ENCODE measurements around the gene FOXI1.

FOXI1 gene

GRCh38 chr5:170132269-170132975, 26.7 kb downstream of the FOXI1 start:
- Histone ChIP-seq H3K36me3 (ENCODE audit: control insufficient read depth in 2 of 2, insufficient read depth in 1 of 2, low read length in 2 of 2) (no peaks in the 10 kb centered on the region), H3K4me3 (ENCODE audit: low read depth, low read length) (no peak overlapping the region), H3K27ac (ENCODE audit: extremely low read depth, low read depth, low read length) (no peak overlapping the region), H3K4me1 (ENCODE audit: control insufficient read depth, insufficient read depth, low read length) (no peaks in the 10 kb centered on the region), H3K9me3 (ENCODE audit: control insufficient read depth, insufficient read depth, low read depth, low read length) (no peaks in the 10 kb centered on the region; the same call in 1 of the 2 replicates)
- ChIA-PET POLR2A (no interaction called here), CTCF (interaction anchor here (0.5 to 1.4 kb wide), 4 partner anchors 9 to 94 kb away, joined by 3 to 4 read pairs (median 4); no protein-coding TSS in a partner anchor)
- TF ChIP-seq ZNF501 (tag by site-specific recombination; IDR thresholded peaks at IDR 0.05) (no peak), ZNF785 (tag by site-specific recombination; IDR thresholded peaks at IDR 0.05) (no peak), REPIN1 (tag by site-specific recombination; IDR thresholded peaks at IDR 0.05; ENCODE audit: low read depth) (no peak), ZNF830 (tag by site-specific recombination; IDR thresholded peaks at IDR 0.05; ENCODE audit: low read depth) (no peak), FEZF1 (tag by site-specific recombination; IDR thresholded peaks at IDR 0.05) (no peak), ZNF114 (tag by site-specific recombination; IDR thresholded peaks at IDR 0.05) (no peak), ZNF18 (tag by site-specific recombination; IDR thresholded peaks at IDR 0.05) (no peak), ZNF792 (tag by site-specific recombination; IDR thresholded peaks at IDR 0.05) (no peak), EGR2 (tag by site-specific recombination; IDR thresholded peaks at IDR 0.05; ENCODE audit: low read depth) (no peak), ZNF701 (tag by site-specific recombination; IDR thresholded peaks at IDR 0.05) (no peak), HOXA7 (CRISPR knock-in tag; IDR thresholded peaks at IDR 0.05; ENCODE audit: borderline replicate concordance) (no peak)

GRCh38 chr5:170132976-170133448, 27.3 kb downstream of the FOXI1 start:
- no peaks in the 10 kb centered on the region for H3K9me3 ChIP-seq (ENCODE audit: control insufficient read depth, insufficient read depth, low read depth, low read length)
- H3K36me3 ChIP-seq (ENCODE audit: control insufficient read depth in 2 of 2, insufficient read depth in 1 of 2, low read length in 2 of 2): no peaks in the 10 kb centered on the region
- CTCF ChIA-PET: interaction anchor here (0.5 to 1.2 kb wide), 2 partner anchors 10 to 93 kb away, joined by 3 to 4 read pairs; no protein-coding TSS in a partner anchor
- H3K4me1 ChIP-seq (ENCODE audit: control insufficient read depth, insufficient read depth, low read length): no peaks in the 10 kb centered on the region
- no peak for TF ChIP-seq ZNF266 (tag by site-specific recombination; IDR thresholded peaks at IDR 0.05; ENCODE audit: low read depth)
- no peak for TF ChIP-seq ZNF596 (tag by site-specific recombination; IDR thresholded peaks at IDR 0.05)
- no peak for TF ChIP-seq HOXC10 (CRISPR knock-in tag; IDR thresholded peaks at IDR 0.05)
- TF ChIP-seq TSHZ1 (tag by site-specific recombination; IDR thresholded peaks at IDR 0.05; ENCODE audit: borderline replicate concordance): no peak
- TF ChIP-seq ZNF19 (tag by site-specific recombination; IDR thresholded peaks at IDR 0.05; ENCODE audit: low read depth): no peak
- no peak for TF ChIP-seq ZNF747 (tag by site-specific recombination; IDR thresholded peaks at IDR 0.05)
- TF ChIP-seq ZNF561 (tag by site-specific recombination; IDR thresholded peaks at IDR 0.05; ENCODE audit: borderline replicate concordance): no peak
- no peak for TF ChIP-seq BCL11B (tag by site-specific recombination; IDR thresholded peaks at IDR 0.05; ENCODE audit: low read depth)
- TF ChIP-seq GLI4 (tag by site-specific recombination; IDR thresholded peaks at IDR 0.05): no peak
- no peak for TF ChIP-seq ZSCAN18 (tag by site-specific recombination; IDR thresholded peaks at IDR 0.05)
- TF ChIP-seq ZNF449 (tag by site-specific recombination; IDR thresholded peaks at IDR 0.05): no peak
- no peak for TF ChIP-seq PRDM6 (tag by site-specific recombination; IDR thresholded peaks at IDR 0.05)
- TF ChIP-seq FEZF1 (tag by site-specific recombination; IDR thresholded peaks at IDR 0.05): no peak
- H3K27ac ChIP-seq (ENCODE audit: extremely low read depth, low read depth, low read length): no peak overlapping the region
- no peak overlapping the region for H3K4me3 ChIP-seq (ENCODE audit: low read depth, low read length)
- POLR2A ChIA-PET: no interaction called here

Data from HEK293 (cell line).